Measurements from ENCODE around the gene LGALS3.

LGALS3 gene

GRCh38 chr14:55191203-55192053 lies 62.4 kb downstream of the LGALS3 start, which contains the start of gene DLGAP5:
TSS of gene DLGAP5 (minus strand) at chr14:55191585. CDS start at chr14:55189179, 2,406 bp downstream.
- DNase-seq (ENCODE audit: low spot score) = peak; percentile 96

- no peak for DNase-seq (ENCODE audit: low spot score)
These were observed 63.1 kb downstream of the LGALS3 start for GRCh38 chr14:55192054-55192621.

DNA sequence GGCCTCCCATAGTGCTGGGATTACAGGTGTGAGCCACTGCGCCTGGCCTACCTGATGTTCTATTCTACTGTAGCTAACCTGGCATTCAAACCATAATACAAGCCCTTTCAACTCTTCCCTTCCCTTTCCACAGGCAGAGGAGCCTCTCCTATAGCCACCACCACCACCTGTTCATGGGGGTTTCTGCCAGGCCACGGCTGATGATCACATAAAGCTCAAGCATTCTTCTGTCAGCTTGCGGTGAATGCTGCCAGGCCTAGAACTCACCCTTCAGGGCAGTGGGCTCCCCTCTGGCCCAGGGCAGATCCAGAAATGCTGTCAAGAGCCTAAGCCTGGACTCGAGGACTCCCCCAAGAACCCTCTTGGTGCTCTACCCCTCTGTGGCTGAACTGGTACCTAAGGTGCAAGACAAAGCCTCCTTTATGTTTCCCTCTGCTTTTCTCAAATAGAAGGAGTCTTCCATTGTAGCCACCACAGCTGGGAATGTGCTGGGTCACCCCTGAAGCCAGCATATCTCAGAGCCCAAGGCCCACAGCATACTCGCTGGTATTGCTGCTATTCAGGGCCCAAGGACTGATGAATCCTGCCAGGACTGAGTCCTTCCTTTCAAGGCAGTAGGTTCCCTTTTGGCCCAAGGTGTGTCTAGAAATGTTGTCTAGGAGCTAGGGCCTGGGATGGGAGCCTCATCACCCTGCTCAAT lies 65.8 kb downstream of the LGALS3 start:
- no peak for DNase-seq (ENCODE audit: low spot score)

All from GM03348 (cell line).